ENCODE data around the gene IQGAP2. TPM values are rescaled to one million over a fixed set of nuclear protein-coding genes. Genes with fewer than 3 reads are reported as not detected.
"Not testable (repeated sequence)": the region's sequence is repeated elsewhere in the genome, so short reads cannot be mapped to it uniquely, and the experiment has no call there.

IQGAP2 gene
- polyA plus RNA-seq, 3 donors: 5.6 to 17.8 (median 7.0) TPM

DNA sequence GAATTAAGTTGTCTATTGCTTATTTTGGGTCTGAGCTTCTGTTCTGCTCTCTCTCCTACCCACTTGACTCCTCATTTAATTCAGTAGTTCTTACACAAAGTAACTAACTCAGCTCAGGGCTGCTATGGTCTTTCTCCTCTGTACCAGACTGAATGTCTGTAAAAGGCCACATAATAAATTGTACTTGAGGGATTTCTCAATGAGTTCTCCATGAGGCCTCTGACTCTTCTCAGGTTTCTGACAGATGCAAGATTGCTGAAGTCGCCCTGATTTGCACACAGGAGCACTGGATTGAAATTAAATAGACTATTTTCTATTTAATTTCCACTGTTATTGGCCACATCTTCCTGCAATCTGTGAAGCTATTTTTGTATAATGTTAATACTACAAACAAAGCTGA lies 2.9 kb downstream of the IQGAP2 start:
- 23 to 55% (median 37%) methylated on average over 1 of the region's 1 CpG for WGBS, 3 donors
- H3K27ac ChIP-seq (ENCODE audit: low read depth, low read length): no peak overlapping the region

DNA sequence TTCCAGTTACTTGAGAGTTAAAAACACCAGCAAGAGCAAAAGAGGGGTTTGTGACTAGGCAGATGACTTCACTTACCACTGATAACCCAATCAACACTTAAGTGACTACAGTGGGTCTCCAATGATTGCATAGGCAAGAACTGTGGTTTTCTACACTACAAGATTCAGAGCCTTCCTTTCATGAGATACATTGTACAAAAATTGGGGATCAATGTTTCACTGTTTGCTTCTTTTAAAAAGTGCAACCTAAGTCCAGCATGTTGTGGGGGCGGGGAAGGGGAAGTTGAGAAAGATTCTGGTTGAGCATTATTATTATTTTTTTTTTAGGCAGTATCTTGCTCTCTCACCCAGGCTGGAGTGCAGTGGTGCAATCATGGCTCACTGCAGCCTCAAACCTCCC lies 3.6 kb downstream of the IQGAP2 start:
- WGBS, 3 donors: 51 to 96% (median 77%) methylated on average over 1 of the region's 1 CpG
- H3K27ac ChIP-seq (ENCODE audit: low read depth, low read length): no peak overlapping the region

DNA sequence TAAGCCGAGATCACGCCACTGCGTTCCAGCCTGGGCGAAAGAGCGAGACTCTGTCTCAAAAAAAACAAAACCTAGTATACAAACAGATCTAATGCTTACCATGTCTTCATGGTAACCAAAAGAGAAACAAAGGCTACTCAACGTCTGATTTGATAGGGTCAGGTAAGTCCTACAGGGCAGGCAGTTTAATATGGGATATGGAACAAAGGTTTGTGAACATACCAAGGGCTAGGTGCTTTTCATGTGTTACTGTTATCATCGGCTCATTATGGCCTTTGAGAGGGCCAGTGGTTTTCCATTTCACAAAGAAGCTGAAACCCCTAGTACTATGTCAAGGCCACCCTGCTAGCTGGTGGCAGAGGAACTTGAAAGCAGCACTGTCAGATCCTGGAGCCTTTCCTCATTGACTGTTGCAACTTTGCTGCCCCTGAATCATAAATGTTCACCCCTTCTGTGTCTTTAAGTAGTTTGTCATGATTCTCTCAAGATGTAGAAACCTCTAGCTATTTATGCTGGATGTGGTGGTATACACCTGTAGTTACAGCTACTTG lies 5.1 kb downstream of the IQGAP2 start:
- H3K27ac ChIP-seq (ENCODE audit: low read depth, low read length): no peak overlapping the region
- 87 to 92% (median 92%) methylated on average over 7 of the region's 7 CpGs for WGBS, 3 donors

DNA sequence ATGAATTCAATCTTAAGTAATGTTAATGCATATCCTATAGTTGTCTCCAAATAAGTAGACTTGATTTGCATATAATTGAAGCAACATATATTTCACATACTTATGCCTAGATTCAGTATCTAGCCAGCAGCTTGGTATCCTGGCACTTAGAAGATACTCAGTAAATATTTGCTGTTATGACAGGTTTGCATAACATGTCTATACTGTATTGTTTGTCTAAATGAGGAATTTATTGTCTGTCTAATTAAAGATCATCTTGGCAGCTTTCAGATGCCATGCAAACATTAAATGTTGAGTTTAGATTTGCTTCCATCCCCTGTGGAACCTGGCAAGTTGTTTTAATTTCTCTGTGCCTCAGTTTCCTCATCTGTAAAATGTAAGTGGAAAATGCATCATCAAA lies 9.4 kb downstream of the IQGAP2 start:
- no peak overlapping the region for H3K27ac ChIP-seq (ENCODE audit: low read depth, low read length)

DNA sequence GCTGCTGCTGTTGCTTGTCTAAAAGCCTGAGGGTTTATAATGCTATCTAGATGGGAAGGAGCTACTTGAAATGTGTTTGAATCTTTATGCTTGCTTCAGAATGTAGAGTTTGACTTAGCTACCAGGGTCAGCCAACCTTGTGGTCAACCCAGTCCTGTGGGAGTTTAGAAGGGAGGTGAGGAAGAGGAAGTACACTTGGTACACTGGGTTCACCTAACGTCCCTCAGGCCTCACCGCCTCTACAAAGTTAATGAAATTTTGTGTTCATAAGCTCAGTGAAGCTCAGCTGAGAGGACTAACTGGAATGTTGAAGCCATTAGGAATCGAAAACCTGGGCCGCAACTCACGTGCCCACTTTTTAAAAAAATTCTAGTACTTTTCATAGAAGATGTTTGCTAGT lies 10.7 kb downstream of the IQGAP2 start:
- H3K27ac ChIP-seq (ENCODE audit: low read depth, low read length): no peak overlapping the region
- WGBS, 3 donors: 82 to 86% (median 85%) methylated on average over 5 of the region's 5 CpGs

DNA sequence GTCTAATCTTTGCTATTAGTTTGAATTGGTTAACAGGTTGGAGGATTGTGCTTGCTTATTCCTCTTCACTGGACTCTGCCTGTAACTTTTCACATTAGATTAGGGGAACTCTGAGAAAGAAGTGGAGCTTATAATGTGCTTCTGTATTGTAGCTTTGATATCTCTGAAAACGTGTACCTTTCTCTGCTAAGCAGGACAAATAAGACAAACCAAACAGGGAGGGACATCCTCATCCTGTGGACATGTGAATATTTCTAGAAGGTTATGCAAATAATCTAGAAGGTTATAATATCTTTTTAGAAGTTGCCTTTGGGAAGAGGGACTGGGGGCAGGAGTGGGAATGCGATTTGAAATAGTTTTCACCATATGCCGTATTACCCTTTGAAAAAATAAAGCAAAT lies 11.7 kb downstream of the IQGAP2 start:
- 63 to 83% (median 66%) methylated on average over 3 of the region's 3 CpGs for WGBS, 3 donors
- H3K27ac ChIP-seq (ENCODE audit: low read depth, low read length): no peak overlapping the region

DNA sequence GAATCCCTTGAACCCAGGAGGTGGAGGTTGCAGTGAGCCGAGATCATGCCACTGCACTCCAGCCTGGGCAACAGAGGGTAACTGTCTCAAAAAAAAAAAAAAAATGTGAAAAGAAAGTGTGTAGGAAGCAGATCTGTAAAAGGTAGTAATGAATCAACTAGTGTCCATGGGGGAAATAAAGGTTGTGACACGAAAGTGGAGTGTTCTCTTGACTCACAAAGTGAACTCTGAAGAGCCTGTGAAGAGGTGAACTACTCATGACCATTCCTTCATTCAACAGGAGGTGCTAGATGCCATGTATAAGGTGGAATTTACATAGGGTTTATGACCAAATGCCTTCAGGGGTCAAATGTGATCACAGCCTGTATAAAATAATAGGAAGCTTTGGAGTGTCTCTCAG lies 12.8 kb downstream of the IQGAP2 start:
- 87 to 92% (median 89%) methylated on average over 2 of the region's 2 CpGs for WGBS, 3 donors
- no peak overlapping the region for H3K27ac ChIP-seq (ENCODE audit: low read depth, low read length)

DNA sequence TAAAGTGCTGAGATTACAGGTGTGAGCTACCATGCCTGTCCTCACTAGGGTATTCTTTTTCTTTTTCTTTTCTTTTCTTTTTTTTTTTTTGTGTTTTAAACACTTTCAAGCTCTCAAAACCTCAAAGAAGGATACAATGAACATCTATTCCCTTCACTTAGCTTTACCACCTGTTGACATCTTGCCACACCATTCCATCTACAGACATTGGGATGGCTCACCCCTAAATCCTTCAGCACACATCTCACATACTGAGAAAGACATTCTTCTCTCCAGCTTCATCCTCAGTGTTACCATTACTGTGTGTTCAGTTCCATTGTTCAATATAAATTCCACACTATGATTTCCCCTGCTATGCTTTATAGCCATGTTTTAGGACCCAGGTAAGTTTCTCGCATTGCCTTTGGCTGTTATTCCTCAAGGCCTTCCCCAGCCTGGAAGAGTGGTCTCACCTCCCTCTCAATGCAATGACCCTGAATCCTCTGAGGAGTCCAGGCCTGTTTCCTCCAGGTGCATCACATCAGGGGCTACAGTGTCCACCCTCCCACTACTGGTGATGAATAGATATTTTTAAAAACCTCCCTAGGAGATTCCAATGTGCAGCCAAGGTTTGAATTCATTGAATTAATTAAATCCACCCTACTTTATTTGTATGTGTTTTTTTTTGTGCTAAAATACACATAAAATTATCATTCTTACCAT lies 16.7 kb downstream of the IQGAP2 start:
- H3K27ac ChIP-seq (ENCODE audit: low read depth, low read length): no peak overlapping the region
- WGBS, 3 donors: 94 to 97% (median 96%) methylated on average over 1 of the region's 1 CpG

DNA sequence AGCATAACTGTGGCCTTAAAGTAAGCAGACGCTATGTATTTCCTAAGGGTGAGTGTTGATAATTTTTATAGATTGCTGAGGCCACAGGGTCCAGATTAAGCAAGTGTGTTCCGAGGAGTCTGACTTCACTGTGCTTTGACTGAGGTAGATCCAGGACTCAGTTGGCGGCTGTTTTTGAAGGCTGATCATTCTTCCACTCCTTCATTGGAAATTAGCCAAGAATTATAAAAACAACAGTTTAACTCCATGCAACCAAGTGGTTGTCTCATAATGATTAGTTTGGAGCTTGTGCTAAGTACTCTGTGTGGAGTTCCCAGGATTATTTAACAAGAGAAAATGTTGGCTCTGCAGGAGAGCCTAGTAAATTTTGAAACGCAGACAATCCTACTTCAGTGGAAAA lies 19.1 kb downstream of the IQGAP2 start:
- H3K27ac ChIP-seq (ENCODE audit: low read depth, low read length): no peak overlapping the region
- WGBS, 3 donors: 15 to 59% (median 45%) methylated on average over 4 of the region's 4 CpGs

DNA sequence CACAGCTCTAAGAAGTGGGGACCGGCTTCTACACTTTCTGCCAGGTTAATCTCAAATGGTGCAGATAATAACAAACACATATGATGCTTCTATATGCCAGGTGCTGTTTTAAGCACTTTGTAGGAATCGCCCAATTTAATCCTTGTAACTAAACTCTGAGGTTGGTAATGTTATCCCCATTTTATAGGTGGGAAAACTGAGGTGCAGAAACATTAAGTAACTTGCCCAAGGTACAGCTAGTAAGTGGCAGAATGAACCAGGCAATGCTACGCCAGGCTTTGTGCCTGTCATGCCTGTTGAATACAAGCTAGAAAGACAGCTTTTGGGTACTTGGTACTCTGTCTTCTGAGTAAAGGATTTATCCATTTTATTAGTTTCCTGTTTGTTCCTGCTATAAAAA lies 19.7 kb downstream of the IQGAP2 start:
- 68 to 93% (median 81%) methylated on average over 3 of the region's 3 CpGs for WGBS, 3 donors
- H3K27ac ChIP-seq (ENCODE audit: low read depth, low read length): no peak overlapping the region

DNA sequence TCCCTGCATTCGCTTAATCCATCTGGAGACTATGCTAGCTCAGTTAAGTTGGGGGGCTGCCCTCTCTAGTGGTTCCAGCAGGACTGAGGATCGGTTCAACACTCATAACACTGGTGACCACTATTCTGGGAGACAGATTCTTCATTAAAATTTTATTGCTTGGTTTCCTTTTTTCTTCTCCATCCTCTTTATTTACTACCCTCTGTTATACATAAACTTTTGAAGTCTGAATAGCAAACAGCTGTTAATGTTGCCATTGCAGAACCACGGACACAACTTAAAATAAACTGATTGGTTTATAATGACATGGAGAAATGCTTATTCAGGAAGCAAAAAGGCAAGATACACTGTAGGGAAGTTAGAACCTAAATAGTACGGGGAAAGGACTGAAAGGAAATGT lies 22.1 kb downstream of the IQGAP2 start:
- 45 to 63% (median 52%) methylated on average over 4 of the region's 4 CpGs for WGBS, 3 donors
- no peak overlapping the region for H3K27ac ChIP-seq (ENCODE audit: low read depth, low read length)

DNA sequence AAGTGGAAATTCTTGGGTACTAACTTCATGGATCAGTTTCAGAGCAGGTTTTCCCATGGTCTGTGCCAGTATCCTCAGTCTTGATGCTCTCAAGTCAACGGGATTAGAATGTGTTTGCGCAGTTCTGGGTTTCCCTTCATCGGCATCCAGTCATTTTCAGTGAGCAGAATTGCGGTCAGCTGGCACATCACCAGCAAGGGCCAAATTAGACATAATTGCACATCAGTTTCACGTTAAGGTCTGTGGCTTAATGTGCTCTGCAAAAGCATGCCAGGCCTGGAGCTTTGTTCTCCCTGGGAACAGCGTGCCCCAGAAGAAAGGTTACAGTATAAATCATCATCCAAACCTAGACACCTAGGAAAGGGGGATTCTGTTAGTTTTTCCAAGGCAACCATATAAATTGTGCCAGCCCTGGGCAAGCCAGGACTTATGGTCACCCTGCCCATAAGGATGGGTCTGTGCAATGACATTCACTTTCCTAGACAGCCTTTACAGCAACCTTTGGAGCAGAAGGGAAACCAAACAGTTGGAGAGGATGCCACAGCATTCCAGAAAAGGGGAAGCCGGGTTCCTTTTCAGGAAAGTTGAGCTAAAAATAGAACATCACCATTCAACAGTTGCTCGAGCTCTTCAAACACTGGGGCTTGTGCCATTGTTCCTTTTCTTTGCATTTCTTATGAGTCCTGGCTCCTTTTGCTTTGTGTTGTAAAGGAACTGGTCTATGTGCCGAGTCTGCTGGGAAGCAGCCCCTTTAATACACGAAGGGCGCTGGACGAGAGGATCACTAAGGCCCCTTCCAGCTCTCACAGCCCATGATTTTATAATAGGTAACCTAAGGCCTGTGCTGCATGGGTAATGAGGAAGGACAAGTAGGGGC lies 23.1 kb downstream of the IQGAP2 start:
- 58 to 62% (median 61%) methylated on average over 12 of the region's 12 CpGs for WGBS, 3 donors
- no peak overlapping the region for H3K27ac ChIP-seq (ENCODE audit: low read depth, low read length)

DNA sequence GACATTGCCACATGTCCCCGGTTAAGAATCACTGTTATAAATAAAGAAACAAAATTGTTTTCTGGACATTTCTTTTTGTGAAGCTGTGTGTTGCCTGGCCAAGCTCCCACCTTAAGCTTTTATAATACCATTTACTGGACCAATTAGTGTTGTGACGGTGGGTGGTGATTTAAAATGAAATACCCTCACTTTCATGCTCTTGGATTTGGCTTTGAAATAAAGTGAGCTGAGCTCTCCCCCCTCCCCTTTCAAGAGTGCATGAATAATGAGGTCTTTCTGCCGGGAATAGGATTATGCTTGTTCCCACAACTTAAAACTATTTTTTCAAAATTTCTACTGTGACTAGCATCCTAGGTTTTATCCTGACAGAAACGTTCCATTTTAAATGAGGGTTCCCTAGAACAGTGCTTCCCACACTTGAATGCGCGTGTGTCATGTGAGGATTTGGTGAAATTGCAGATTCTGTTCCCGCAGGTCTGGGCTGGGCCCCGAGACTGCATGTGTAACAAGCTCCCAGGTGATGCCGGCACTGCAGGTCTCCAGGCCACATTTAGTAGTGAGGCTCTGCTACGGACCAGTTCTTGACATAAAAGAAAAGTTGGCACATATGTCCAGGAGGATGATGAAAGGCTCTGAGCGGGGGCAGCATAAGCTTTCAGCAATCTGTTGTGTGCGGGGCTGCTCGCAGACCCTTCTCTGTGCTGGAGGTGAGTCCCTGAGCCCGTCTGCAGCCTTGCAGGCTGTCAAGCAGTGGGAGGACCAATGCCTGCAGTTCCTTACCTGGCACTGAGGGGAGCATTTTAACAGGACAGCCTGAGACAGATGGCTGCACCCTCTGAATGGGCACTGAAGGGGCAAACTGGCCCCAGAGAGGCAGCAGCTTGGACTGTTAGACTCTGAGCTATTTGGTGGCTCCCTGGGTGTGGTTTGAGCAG lies 24.4 kb downstream of the IQGAP2 start:
- WGBS, 3 donors: 71 to 80% (median 72%) methylated on average over 14 of the region's 14 CpGs

DNA sequence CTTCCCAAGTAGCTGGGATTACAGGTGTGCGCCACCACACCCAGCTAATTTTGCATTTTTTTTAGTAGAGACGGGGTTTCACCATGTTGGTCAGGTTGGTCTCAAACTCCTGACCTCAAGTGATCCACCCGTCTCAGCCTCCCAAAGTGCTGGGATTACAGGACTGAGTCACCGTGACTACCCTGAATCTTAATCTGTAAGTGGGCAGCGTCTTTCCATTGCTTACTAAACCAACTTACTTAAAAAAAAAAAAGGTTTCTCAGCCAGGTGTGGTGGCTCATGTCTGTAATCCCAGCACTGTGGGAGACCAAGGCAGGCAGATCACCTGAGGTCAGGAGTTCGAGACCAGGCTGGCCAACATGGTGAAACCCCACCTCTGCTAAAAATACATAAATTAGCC lies 25.5 kb downstream of the IQGAP2 start:
- WGBS, 3 donors: 90 to 97% (median 95%) methylated on average over 6 of the region's 6 CpGs
- H3K27ac ChIP-seq (ENCODE audit: low read depth, low read length): not testable (repeated sequence)

More for the DNA sequence above, 24.4 kb downstream of the IQGAP2 start:
- no peak overlapping the region for H3K27ac ChIP-seq (ENCODE audit: low read depth, low read length)

DNA sequence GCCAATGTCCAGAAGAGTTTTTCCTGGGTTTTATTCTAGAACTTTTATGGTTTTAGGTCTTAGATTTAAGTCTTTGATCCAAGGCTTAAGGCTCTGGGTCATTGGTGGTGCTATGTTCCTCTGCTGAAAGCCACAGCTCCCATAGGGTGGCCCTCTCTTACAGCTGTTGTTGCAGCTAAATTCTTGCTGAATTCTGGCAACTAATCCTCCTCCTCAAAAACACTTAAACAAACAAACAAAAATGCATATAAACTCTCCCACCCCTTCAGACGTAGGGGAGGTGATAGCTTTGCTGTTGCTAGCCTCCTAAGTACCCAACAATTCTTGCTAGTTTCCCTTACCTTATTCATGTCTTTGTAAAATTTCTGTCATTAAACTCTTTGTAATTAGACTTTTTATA lies 30.2 kb downstream of the IQGAP2 start:
- 44 to 55% (median 53%) methylated on average over 1 of the region's 1 CpG for WGBS, 3 donors

DNA sequence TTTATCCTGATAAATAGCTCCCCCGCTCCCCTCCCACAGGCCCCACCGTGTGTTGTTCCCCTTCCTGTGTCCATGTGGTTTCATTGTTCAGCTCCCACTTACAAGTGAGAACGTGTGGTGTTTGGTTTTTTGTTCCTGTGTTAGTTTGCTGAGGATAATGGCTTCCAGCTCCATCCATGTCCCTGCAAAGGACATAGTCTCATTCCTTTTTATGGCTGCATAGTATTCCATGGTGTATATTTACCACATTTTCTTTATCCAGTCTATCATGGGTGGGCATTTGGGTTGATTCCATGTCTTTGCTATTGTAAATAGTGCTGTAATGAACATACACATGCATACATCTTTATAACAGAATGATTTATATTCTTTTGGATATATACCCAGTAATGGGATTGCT lies 34.4 kb downstream of the IQGAP2 start:
- 78 to 93% (median 80%) methylated on average over 3 of the region's 3 CpGs for WGBS, 3 donors
- not testable (repeated sequence) for H3K27ac ChIP-seq (ENCODE audit: low read depth, low read length)

More for the DNA sequence above, 30.2 kb downstream of the IQGAP2 start:
- H3K27ac ChIP-seq (ENCODE audit: low read depth, low read length): no peak overlapping the region

DNA sequence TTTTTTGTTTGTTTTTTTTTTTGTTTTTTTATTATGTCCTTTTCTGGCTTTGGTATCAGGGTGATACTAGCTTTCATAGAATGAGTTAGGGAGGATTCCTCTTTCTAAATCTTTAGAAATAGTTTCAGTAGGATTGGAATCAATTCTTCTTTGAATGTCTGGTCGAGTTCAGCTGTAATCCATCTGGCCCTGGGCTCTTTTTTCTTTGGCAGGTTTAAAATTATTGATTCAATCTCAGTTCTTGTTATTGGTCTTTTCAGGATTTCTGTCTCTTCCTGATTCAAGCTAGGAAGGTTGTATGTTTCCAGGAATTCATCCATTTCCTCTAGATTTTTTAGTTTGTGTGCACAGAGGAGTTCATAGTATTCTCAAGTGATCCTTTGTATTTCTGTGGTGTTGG lies 34.9 kb downstream of the IQGAP2 start:
- 5 to 71% (median 63%) methylated on average over 1 of the region's 1 CpG for WGBS, 3 donors
- no peak overlapping the region for H3K27ac ChIP-seq (ENCODE audit: low read depth, low read length)

DNA sequence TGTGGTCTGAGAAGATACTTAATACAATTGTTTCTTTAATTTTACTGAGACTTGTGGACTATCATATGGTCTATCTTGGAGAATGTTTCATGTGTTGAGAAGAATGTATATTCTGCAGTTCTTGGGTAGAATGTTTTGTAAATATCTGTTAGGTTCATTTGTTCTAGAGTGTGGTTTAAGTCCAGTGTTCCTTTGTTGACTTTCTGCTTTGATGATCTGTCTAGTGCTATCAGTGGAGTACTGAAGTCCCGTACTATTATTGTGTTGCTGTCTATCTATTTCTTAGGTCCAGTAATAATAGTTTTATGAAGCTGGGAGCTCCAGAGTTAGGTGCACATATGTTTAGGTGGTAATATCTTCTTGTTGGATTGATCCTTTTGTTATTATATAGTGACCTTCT lies 36.1 kb downstream of the IQGAP2 start:
- 38 to 98% (median 88%) methylated on average over 1 of the region's 1 CpG for WGBS, 3 donors
- no peak overlapping the region for H3K27ac ChIP-seq (ENCODE audit: low read depth, low read length)

DNA sequence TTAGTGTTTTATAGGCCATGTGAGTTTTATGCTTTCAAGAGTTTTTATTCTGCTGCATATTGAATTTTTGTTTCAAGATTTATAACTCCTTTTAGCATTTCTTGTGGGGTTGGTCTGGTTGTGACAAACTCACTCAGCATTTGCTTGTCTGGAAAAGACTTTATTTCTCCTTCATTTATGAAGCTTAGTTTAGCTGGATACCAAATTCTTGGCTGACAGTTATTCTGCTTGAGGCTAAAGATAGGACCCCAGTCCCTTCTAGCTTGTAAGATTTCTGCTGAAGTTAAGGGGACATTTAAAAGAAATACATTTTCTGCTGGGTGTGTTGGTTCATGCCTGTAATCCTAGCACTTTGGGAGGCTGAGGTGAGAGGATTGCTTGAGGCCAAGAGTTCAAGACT lies 36.8 kb downstream of the IQGAP2 start:
- H3K27ac ChIP-seq (ENCODE audit: low read depth, low read length): no peak overlapping the region
